HUES48 (cell line): ENCODE results near the gene ADAM12.
"Not testable (repeated sequence)": the region's sequence is repeated elsewhere in the genome, so short reads cannot be mapped to it uniquely, and the experiment has no call there.

Experiments
- H3K27ac ChIP-seq: one replicate; pipeline ENCODE4 v1.7.0; 2013; ENCODE audit warnings: low read depth, low read length, inconsistent platforms
- H3K27me3 ChIP-seq: 2 replicates; pipeline ENCODE4 v1.6.1; 2013; ENCODE audit warnings: mild to moderate bottlenecking, low read length; ENCODE audit not compliant: control insufficient read depth, insufficient read depth
- H3K36me3 ChIP-seq: 2 replicates; pipeline ENCODE4 v1.6.1; 2013; ENCODE audit warnings: low read length; ENCODE audit not compliant: control insufficient read depth, insufficient read depth
- H3K4me1 ChIP-seq: 2 replicates; pipeline ENCODE4 v1.6.1; 2013; ENCODE audit warnings: mild to moderate bottlenecking, low read length; ENCODE audit not compliant: control insufficient read depth, insufficient read depth
- H3K4me3 ChIP-seq: 2 replicates; pipeline ENCODE4 v1.5.1; 2013; ENCODE audit warnings: mild to moderate bottlenecking, low read depth, low read length
- H3K9ac ChIP-seq: 2 replicates; pipeline ENCODE4 v1.6.1; 2013; ENCODE audit warnings: mild to moderate bottlenecking, low read depth, low read length, moderate library complexity
- H3K9me3 ChIP-seq: 2 replicates; pipeline ENCODE4 v1.6.1; 2013; ENCODE audit warnings: low read length; ENCODE audit not compliant: control insufficient read depth, insufficient read depth

ADAM12 gene

GRCh38 chr10:126391192-126391885, 3.1 kb upstream of the ADAM12 start:
- no peaks in the 10 kb centered on the region for H3K36me3 ChIP-seq
- no peak overlapping the region for H3K4me3 ChIP-seq
- no peak overlapping the region for H3K9ac ChIP-seq
- H3K4me1 ChIP-seq, result peaks cover 9% of the 10 kb centered on the region
- H3K9me3 ChIP-seq, result no peaks in the 10 kb centered on the region
- H3K27ac ChIP-seq, result no peak overlapping the region
- H3K27me3 ChIP-seq, result peaks cover 40% of the 10 kb centered on the region

GRCh38 chr10:126390324-126390723, 2.0 kb upstream of the ADAM12 start:
- Histone ChIP-seq H3K27ac (no peak overlapping the region), H3K9me3 (no peaks in the 10 kb centered on the region), H3K36me3 (no peaks in the 10 kb centered on the region), H3K9ac (no peak overlapping the region), H3K27me3 (peaks cover 46% of the 10 kb centered on the region), H3K4me1 (peaks cover 9% of the 10 kb centered on the region), H3K4me3 (no peak overlapping the region)

GRCh38 chr10:126387041-126387921, 996 bp downstream of the ADAM12 start:
- Histone ChIP-seq H3K27ac (no peak overlapping the region), H3K27me3 (peaks cover 46% of the 10 kb centered on the region), H3K9ac (no peak overlapping the region), H3K9me3 (no peaks in the 10 kb centered on the region), H3K4me3 (peak overlapping the region; percentile 73), H3K36me3 (no peaks in the 10 kb centered on the region), H3K4me1 (peaks cover 9% of the 10 kb centered on the region)

- H3K4me3 ChIP-seq, result no peak overlapping the region
- peaks cover 35% of the 10 kb centered on the region for H3K27me3 ChIP-seq
- no peaks in the 10 kb centered on the region for H3K36me3 ChIP-seq
- no peak overlapping the region for H3K27ac ChIP-seq
- H3K4me1 ChIP-seq, result peaks cover 9% of the 10 kb centered on the region
- H3K9ac ChIP-seq, result no peak overlapping the region
- H3K9me3 ChIP-seq, result no peaks in the 10 kb centered on the region
Measured at GRCh38 chr10:126384269-126384873, 3.9 kb downstream of the ADAM12 start.

GRCh38 chr10:126380352-126381076, 7.8 kb downstream of the ADAM12 start:
- Histone ChIP-seq H3K9ac (no peak overlapping the region), H3K36me3 (no peaks in the 10 kb centered on the region), H3K9me3 (peaks cover 5% of the 10 kb centered on the region), H3K27me3 (no peaks in the 10 kb centered on the region), H3K27ac (no peak overlapping the region), H3K4me3 (no peak overlapping the region), H3K4me1 (no peaks in the 10 kb centered on the region)

- H3K4me1 ChIP-seq, H3K27ac ChIP-seq, H3K27me3 ChIP-seq, H3K9ac ChIP-seq, H3K36me3 ChIP-seq, H3K4me3 ChIP-seq: not testable (repeated sequence)
- H3K9me3 ChIP-seq, result peaks cover 14% of the 10 kb centered on the region
Measured at GRCh38 chr10:126379166-126379565, 9.1 kb downstream of the ADAM12 start.

- Histone ChIP-seq H3K27ac (no peak overlapping the region), H3K9ac (no peak overlapping the region)
Measured at GRCh38 chr10:126376956-126377355, 11.3 kb downstream of the ADAM12 start.

GRCh38 chr10:126375926-126376554, 12.2 kb downstream of the ADAM12 start:
- no peak overlapping the region for H3K27ac ChIP-seq
- H3K4me1 ChIP-seq, result no peaks in the 10 kb centered on the region
- no peaks in the 10 kb centered on the region for H3K36me3 ChIP-seq
- H3K27me3 ChIP-seq, result no peaks in the 10 kb centered on the region
- no peak overlapping the region for H3K9ac ChIP-seq
- no peak overlapping the region for H3K4me3 ChIP-seq
- peaks cover 18% of the 10 kb centered on the region for H3K9me3 ChIP-seq

More at GRCh38 chr10:126376956-126377355, 11.3 kb downstream of the ADAM12 start:
- no peak overlapping the region for H3K4me3 ChIP-seq
- no peaks in the 10 kb centered on the region for H3K27me3 ChIP-seq
- H3K9me3 ChIP-seq, result peaks cover 18% of the 10 kb centered on the region
- H3K36me3 ChIP-seq, result no peaks in the 10 kb centered on the region
- H3K4me1 ChIP-seq, result no peaks in the 10 kb centered on the region

GRCh38 chr10:126375299-126375698, 13.0 kb downstream of the ADAM12 start:
- no peaks in the 10 kb centered on the region for H3K4me1 ChIP-seq
- H3K9ac ChIP-seq, result no peak overlapping the region
- H3K9me3 ChIP-seq, result peaks cover 18% of the 10 kb centered on the region
- H3K36me3 ChIP-seq, result no peaks in the 10 kb centered on the region
- H3K4me3 ChIP-seq, result no peak overlapping the region
- H3K27ac ChIP-seq, result no peak overlapping the region
- no peaks in the 10 kb centered on the region for H3K27me3 ChIP-seq

- Histone ChIP-seq H3K9me3 (peaks cover 18% of the 10 kb centered on the region), H3K4me3 (no peak overlapping the region), H3K36me3 (no peaks in the 10 kb centered on the region), H3K4me1 (no peaks in the 10 kb centered on the region), H3K9ac (no peak overlapping the region), H3K27ac (no peak overlapping the region), H3K27me3 (no peaks in the 10 kb centered on the region)
Measured at GRCh38 chr10:126374435-126374834, 13.8 kb downstream of the ADAM12 start.
